Psoas muscle (tissue), 8 donors: Measurements from ENCODE around the gene PLEKHG5. TPM values are rescaled to one million over a fixed set of nuclear protein-coding genes. Genes with fewer than 3 reads are reported as not detected.

ENCODE experiments used
- ATAC-seq, 4 donors: fragments of 200-7000 bp; cut with Tn5 transposase; one replicate each; pipeline ENCODE4 v1.9.1; 2020; ENCODE audit warnings: moderate library complexity in 3 of 4, mild to moderate bottlenecking in 2 of 4
- DNase-seq, 2 donors: peaks; one replicate each; pipeline ENCODE4 v3.0.0-alpha.2; 2020
- H3K27ac ChIP-seq: fragments of 200-600 bp; one replicate; pipeline ENCODE4 v1.8.0; 2022
- H3K27me3 ChIP-seq, 3 donors: fragments of 200-600 bp in 1 of 3; one replicate each; pipeline versions ENCODE4 v1.6.1 to v1.8.0; 2013 to 2022; ENCODE audit warnings: low read length in 2 of 3, mild to moderate bottlenecking in 2 of 3, moderate library complexity in 1 of 3; ENCODE audit not compliant: insufficient read depth in 3 of 3
- H3K36me3 ChIP-seq, 2 donors: fragments of 200-600 bp in 1 of 2; one replicate each; pipeline versions ENCODE4 v1.6.1 to v1.8.0; 2013 to 2022; ENCODE audit warnings: low read depth in 1 of 2, mild to moderate bottlenecking in 1 of 2, moderate library complexity in 1 of 2; ENCODE audit not compliant: insufficient read depth in 1 of 2
- H3K4me1 ChIP-seq: fragments of 200-600 bp; one replicate; pipeline ENCODE4 v1.8.0; 2022
- H3K4me3 ChIP-seq: fragments of 200-600 bp; one replicate; pipeline ENCODE4 v1.8.0; 2022; ENCODE audit warnings: mild to moderate bottlenecking
- H3K9me3 ChIP-seq: fragments of 200-600 bp; one replicate; pipeline ENCODE4 v1.8.0; 2022
- CTCF ChIP-seq: fragments of 200-600 bp; IDR thresholded peaks from one replicate; pipeline ENCODE4 v1.8.0; 2022; ENCODE audit warnings: antibody characterized with exemption
- WGBS, 3 donors: extraction: QIAGEN DNeasy Blood & Tissue Kit; methylation state at CpG; one replicate each; pipeline versions ENCODE4 v1.1.6 to v1.1.7; 2013; 5-methylcytosine and 5-hydroxymethylcytosine counted together
- intact Hi-C, 2 donors: fragments of 100-400 bp; cut with DNase I; formaldehyde crosslinking; loops; one replicate each; pipeline versions ENCODE4 v1.11.0 to v1.14.2; 2022
- polyA plus RNA-seq, 3 donors: library from polyadenylated mRNA; stranded (reverse); fragments of 200-250 nt; gene quantifications; one replicate each; pipeline ENCODE4 v1.2.3, GENCODE V29; 2013
- total RNA-seq, 4 donors: library from RNA; stranded (reverse); fragmentation: NEBNext Ultra II Directional in 2 of 4; extraction: Animal tissue kit (Norgen Biotek cat#: 25700) in 2 of 4; gene quantifications; one replicate each; pipeline versions ENCODE4 v1.2.1 to v1.2.4, GENCODE V29; 2021 to 2023
- donor health status: healthy with polysubstance abuse.
- donor health status: DM: no; HTN: no; CAD: no; lungs with moderate emphysema.
- donor health status: Bipolar disorder and iron deficiency.
- donor health status: healthy.
- donor health status: DM: yes; HTN: yes; CAD: no.
- donor health status: DM: no; HTN: no; CAD: no.
- donor health status: DM: no; HTN: no; CAD: no.
- donor health status: DM: yes; HTN: yes; CAD: no.

Gene PLEKHG5
- total and polyA plus RNA-seq, 7 donors, result 1.5 to 3.3 (median 2.6) TPM

- no peak overlapping the region for H3K4me3 ChIP-seq
- peaks cover 0 to 23% (median 4%) of the 10 kb centered on the region in 3 donors for H3K27me3 ChIP-seq
- H3K36me3 ChIP-seq, result no peaks in the 10 kb centered on the region
- DNase-seq (no peak), ATAC-seq (no peak)
- intact Hi-C loops, result no loop called here
- no peaks in the 10 kb centered on the region for H3K4me1 ChIP-seq
- H3K27ac ChIP-seq, result no peak overlapping the region
- no peaks in the 10 kb centered on the region for H3K9me3 ChIP-seq
- 82 to 93% (median 89%) methylated on average over 5 of the region's 5 CpGs for WGBS, 3 donors
- no peak for TF ChIP-seq CTCF
Observed at GRCh38 chr1:6481820-6482219, 9.6 kb downstream of the PLEKHG5 start.

GRCh38 chr1:6477039-6477820 lies 14.2 kb downstream of the PLEKHG5 start:
- H3K36me3 ChIP-seq, result no peaks in the 10 kb centered on the region
- ATAC-seq (no peak), DNase-seq (no peak)
- WGBS, 3 donors, result 69 to 78% (median 78%) methylated on average over 23 to 24 of the region's 24 CpGs
- no peak for TF ChIP-seq CTCF
- intact Hi-C loops, result no loop called here
- no peaks in the 10 kb centered on the region for H3K9me3 ChIP-seq
- no peaks in the 10 kb centered on the region for H3K4me1 ChIP-seq
- no peaks in the 10 kb centered on the region for H3K27me3 ChIP-seq
- no peak overlapping the region for H3K4me3 ChIP-seq
- H3K27ac ChIP-seq, result no peak overlapping the region

- no peak overlapping the region for H3K4me3 ChIP-seq
- DNase-seq, result no peak
- 87 to 93% (median 90%) methylated on average over 5 of the region's 5 CpGs for whole genome bisulfite sequencing, 3 donors
- no peaks in the 10 kb centered on the region for H3K9me3 ChIP-seq
- H3K27me3 ChIP-seq, result peaks cover 0 to 4% (median 0%) of the 10 kb centered on the region in 3 donors
- H3K36me3 ChIP-seq, result peaks cover 0 to 7% of the 10 kb centered on the region in 2 donors
- no peak for TF ChIP-seq CTCF
- no peak for ATAC-seq
- intact Hi-C loops, result no loop called here
- H3K4me1 ChIP-seq, result no peaks in the 10 kb centered on the region
- H3K27ac ChIP-seq, result no peak overlapping the region
Observed at GRCh38 chr1:6476483-6476882, 15.0 kb downstream of the PLEKHG5 start.

GRCh38 chr1:6475381-6476133 lies 15.9 kb downstream of the PLEKHG5 start:
- TF ChIP-seq CTCF, result peak; percentile 86
- Histone ChIP-seq H3K4me3 (no peak overlapping the region), H3K27ac (no peak overlapping the region), H3K36me3 (peaks cover 0 to 9% of the 10 kb centered on the region in 2 donors), H3K4me1 (no peaks in the 10 kb centered on the region), H3K27me3 (peaks cover 0 to 4% (median 0%) of the 10 kb centered on the region in 3 donors), H3K9me3 (no peaks in the 10 kb centered on the region)
- ATAC-seq (peak; percentile 71 to 84 (median 80)), DNase-seq (peak; percentile 64 to 75)
- 38 to 42% (median 41%) methylated on average over 28 to 33 of the region's 33 CpGs for WGBS, 3 donors
- intact Hi-C loops, result no loop called here
